Vagina (tissue), 2 donors: ENCODE measurements around the gene CAPZB. TPM values are rescaled to one million over a fixed set of nuclear protein-coding genes. Genes with fewer than 3 reads are reported as not detected.
"Not testable (repeated sequence)": the region's sequence is repeated elsewhere in the genome, so short reads cannot be mapped to it uniquely, and the experiment has no call there.

Experiments
- DNase-seq, 2 donors: peaks; one replicate each; pipeline ENCODE4 v3.0.0-alpha.2; 2017; ENCODE audit errors: extremely low spot score in 2 of 2
- H3K27ac ChIP-seq: fragments of 200-600 bp; sonication (generic); one replicate; pipeline ENCODE4 v1.5.1; 2019
- H3K27me3 ChIP-seq: fragments of 200-600 bp; sonication (generic); one replicate; pipeline ENCODE4 v1.5.1; 2019
- H3K36me3 ChIP-seq, 2 donors: fragments of 200-600 bp; sonication (generic); one replicate each; pipeline ENCODE4 v1.5.1; 2017 to 2019
- H3K4me1 ChIP-seq: fragments of 200-600 bp; sonication (generic); one replicate; pipeline ENCODE4 v1.5.1; 2019
- H3K4me3 ChIP-seq, 2 donors: fragments of 200-600 bp; sonication (generic); 1 replicate in 1 of 2; 2 replicates in 1 of 2; pipeline ENCODE4 v1.5.1; 2016 to 2019
- H3K9me3 ChIP-seq: fragments of 200-600 bp; sonication (generic); one replicate; pipeline ENCODE4 v1.5.1; 2019
- CTCF ChIP-seq, 3 experiments: fragments of 450-650 bp in 2 of 3; fragments of 200-600 bp in 1 of 3; sonication (generic) in 1 of 3; IDR thresholded peaks; one replicate each; pipeline ENCODE4 v1.5.1; 2017 to 2019; ENCODE audit warnings: antibody characterized with exemption in 3 of 3, mild to moderate bottlenecking in 2 of 3, moderate library complexity in 2 of 3
- POLR2A ChIP-seq, 2 donors: fragments of 450-650 bp; IDR thresholded peaks; one replicate each; pipeline ENCODE4 v1.6.1; 2017; ENCODE audit warnings: antibody characterized with exemption in 2 of 2, mild to moderate bottlenecking in 2 of 2, moderate library complexity in 2 of 2
- POLR2AphosphoS5 ChIP-seq, 2 donors: sonication (generic); formaldehyde crosslinking; IDR thresholded peaks; one replicate each; pipeline ENCODE4 v1.9.0; 2017; ENCODE audit warnings: antibody characterized with exemption in 2 of 2, mild to moderate bottlenecking in 2 of 2, low read depth in 1 of 2; ENCODE audit not compliant: insufficient read depth in 1 of 2
- intact Hi-C: fragments of 100-400 bp; cut with DNase I; formaldehyde crosslinking; loops from one replicate; pipeline ENCODE4 v1.15.1; 2023
- total RNA-seq: library from RNA; depleted of rRNA; stranded (reverse); fragments of >200 nt; gene quantifications from one replicate; pipeline ENCODE4 v1.2.3, GENCODE V29; 2016

The CAPZB gene
- total RNA-seq, 1 donor from 2014 or later: 152 TPM

- Histone ChIP-seq H3K27me3 (no peaks in the 10 kb centered on the region), H3K9me3 (peaks cover 3% of the 10 kb centered on the region), H3K36me3 (no peaks in the 10 kb centered on the region), H3K4me1 (no peaks in the 10 kb centered on the region), H3K4me3 (no peak overlapping the region), H3K27ac (no peak overlapping the region)
- DNase-seq: no peak
- no peak for TF ChIP-seq CTCF (IDR thresholded peaks at IDR 0.05)
- no peak for TF ChIP-seq POLR2A (IDR thresholded peaks at IDR 0.05)
- intact Hi-C loops: no loop called here
These were observed 43.1 kb upstream of the CAPZB start for GRCh38 chr1:19528438-19528837.

GRCh38 chr1:19525607-19526545 is 40.5 kb upstream of the CAPZB start:
- H3K4me1 ChIP-seq: no peaks in the 10 kb centered on the region
- no peak overlapping the region for H3K27ac ChIP-seq
- H3K4me3 ChIP-seq: no peak overlapping the region
- H3K27me3 ChIP-seq: no peaks in the 10 kb centered on the region
- no peak for TF ChIP-seq POLR2A (IDR thresholded peaks at IDR 0.05)
- no peak for TF ChIP-seq POLR2AphosphoS5 (IDR thresholded peaks at IDR 0.05; ENCODE audit: insufficient read depth in 1 of 2, low read depth in 1 of 2)
- no peak for TF ChIP-seq CTCF (IDR thresholded peaks at IDR 0.05)
- intact Hi-C loops: no loop called here
- H3K9me3 ChIP-seq: no peaks in the 10 kb centered on the region
- H3K36me3 ChIP-seq: no peaks in the 10 kb centered on the region
- no peak for DNase-seq

GRCh38 chr1:19524791-19525190 is 39.5 kb upstream of the CAPZB start:
- Histone ChIP-seq H3K4me1 (no peaks in the 10 kb centered on the region), H3K27ac (no peak overlapping the region), H3K9me3 (no peaks in the 10 kb centered on the region), H3K4me3 (no peak overlapping the region), H3K36me3 (no peaks in the 10 kb centered on the region), H3K27me3 (no peaks in the 10 kb centered on the region)
- TF ChIP-seq CTCF (IDR thresholded peaks at IDR 0.05): no peak
- TF ChIP-seq POLR2A (IDR thresholded peaks at IDR 0.05): no peak
- TF ChIP-seq POLR2AphosphoS5 (IDR thresholded peaks at IDR 0.05; ENCODE audit: insufficient read depth in 1 of 2, low read depth in 1 of 2): no peak
- intact Hi-C loops: no loop called here
- DNase-seq: no peak

- intact Hi-C loops, H3K4me3 ChIP-seq, H3K9me3 ChIP-seq, H3K27ac ChIP-seq, DNase-seq, H3K36me3 ChIP-seq, H3K27me3 ChIP-seq, H3K4me1 ChIP-seq: not testable (repeated sequence)
These were observed 37.2 kb upstream of the CAPZB start for GRCh38 chr1:19522570-19522969.

GRCh38 chr1:19521411-19521810 is 36.1 kb upstream of the CAPZB start:
- no peaks in the 10 kb centered on the region for H3K27me3 ChIP-seq
- no peaks in the 10 kb centered on the region for H3K4me1 ChIP-seq
- H3K4me3 ChIP-seq: no peak overlapping the region
- H3K27ac ChIP-seq: no peak overlapping the region
- no peaks in the 10 kb centered on the region for H3K36me3 ChIP-seq
- TF ChIP-seq CTCF (IDR thresholded peaks at IDR 0.05) (no peak), POLR2AphosphoS5 (IDR thresholded peaks at IDR 0.05; ENCODE audit: insufficient read depth in 1 of 2, low read depth in 1 of 2) (no peak), POLR2A (IDR thresholded peaks at IDR 0.05) (no peak)
- intact Hi-C loops: no loop called here
- H3K9me3 ChIP-seq: no peaks in the 10 kb centered on the region
- DNase-seq: no peak
